Pons (tissue), 1 donor: ENCODE measurements around the gene NRP2.

Experiments
- DNase-seq: peaks from one replicate; pipeline ENCODE4 v3.0.0-alpha.2; 2016; ENCODE audit warnings: low spot score

NRP2 gene

GRCh38 chr2:205732314-205732713 lies 50.0 kb downstream of the NRP2 start:
- DNase-seq, result no peak

- DNase-seq, result no peak
Measured at GRCh38 chr2:205733082-205733481, 50.8 kb downstream of the NRP2 start.

DNA sequence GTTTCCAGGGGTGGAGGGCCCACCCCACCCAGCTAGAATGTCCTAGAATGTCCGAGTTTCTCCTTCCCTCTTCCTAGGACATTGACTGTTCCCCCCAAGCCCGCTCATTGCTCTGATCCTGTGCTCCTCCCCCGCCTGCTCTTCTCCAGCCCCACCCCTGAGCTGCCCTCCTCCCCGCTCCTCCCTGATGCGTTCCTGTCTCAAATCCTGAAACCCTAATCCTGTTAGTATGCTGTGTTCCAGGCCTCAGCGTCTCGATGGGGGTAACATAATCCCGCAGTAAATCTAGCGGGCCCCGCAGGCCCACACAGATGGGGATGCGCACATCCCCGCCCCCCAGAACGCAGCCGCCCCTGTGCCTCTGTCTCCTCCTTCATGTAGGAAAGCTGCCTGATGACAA lies 51.3 kb downstream of the NRP2 start:
- DNase-seq, result no peak

DNA sequence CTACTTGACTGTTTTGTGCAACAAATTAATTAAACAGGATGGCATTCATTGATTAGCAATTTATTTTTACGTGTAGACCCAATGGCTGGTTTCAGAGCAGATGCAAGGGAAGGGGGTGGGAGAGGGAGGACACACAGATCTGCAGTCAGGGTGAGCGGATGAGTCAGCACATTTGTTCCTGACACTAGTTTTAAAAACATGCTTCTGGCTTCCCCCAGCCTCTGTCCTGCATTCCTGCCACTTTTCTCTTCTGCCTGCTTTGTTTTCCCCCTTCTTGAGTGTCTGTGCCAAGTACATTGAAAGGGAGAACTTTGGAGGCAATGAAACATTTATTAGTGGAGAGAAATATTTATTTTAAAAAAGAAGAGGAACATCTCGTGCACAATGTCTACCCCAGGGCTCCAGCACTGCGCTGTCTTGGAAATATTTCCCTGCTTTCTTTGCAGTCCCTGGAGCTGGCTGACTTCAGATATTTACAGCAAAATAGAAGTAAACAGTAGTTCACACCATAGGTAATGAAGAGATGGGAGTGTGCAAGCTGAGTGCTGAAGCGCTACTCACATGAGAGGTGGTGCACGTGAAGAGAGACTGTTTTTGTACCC lies 52.2 kb downstream of the NRP2 start:
- no peak for DNase-seq

DNA sequence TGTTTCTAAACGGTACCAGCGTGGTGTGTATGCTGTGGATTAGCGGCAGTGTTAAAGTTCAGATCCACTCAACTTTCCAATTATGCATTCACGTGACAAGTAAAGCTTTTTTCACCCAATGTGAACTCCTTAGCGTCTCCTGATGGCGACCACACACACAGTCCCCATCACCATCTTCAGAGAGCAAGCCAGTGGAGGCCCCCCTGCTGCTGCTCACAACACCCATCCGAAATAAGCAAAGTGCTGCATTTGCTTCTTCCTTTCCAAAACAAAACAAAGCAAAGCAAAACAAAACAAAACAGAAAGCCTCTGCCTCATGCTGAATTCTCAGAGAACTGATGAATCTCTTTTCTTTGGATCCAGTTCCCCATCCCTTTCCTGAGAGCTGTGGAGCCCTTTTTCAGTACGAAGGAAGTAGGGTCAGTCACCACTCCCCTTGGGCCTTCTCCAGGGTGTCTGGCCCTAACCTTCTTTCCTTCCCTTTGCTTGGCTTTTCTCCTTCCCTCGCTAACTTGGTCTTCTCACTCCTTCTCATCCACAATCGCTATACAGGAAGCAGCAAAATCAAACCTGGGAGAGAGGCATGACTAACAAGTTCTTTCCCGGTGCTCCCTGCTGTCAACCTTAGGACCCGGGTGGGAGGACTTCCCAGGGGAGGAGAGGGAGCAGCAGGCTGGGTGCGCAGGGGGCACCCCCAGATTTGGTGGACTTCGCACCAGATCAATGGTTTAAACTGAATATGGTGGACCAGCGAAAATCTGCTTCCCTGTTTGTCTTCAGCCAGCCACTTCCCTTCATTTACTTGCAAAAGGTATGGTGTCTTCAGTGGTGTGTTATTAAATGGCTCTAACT lies 56.0 kb downstream of the NRP2 start:
- no peak for DNase-seq

GRCh38 chr2:205739620-205740019 lies 57.3 kb downstream of the NRP2 start:
- no peak for DNase-seq

DNA sequence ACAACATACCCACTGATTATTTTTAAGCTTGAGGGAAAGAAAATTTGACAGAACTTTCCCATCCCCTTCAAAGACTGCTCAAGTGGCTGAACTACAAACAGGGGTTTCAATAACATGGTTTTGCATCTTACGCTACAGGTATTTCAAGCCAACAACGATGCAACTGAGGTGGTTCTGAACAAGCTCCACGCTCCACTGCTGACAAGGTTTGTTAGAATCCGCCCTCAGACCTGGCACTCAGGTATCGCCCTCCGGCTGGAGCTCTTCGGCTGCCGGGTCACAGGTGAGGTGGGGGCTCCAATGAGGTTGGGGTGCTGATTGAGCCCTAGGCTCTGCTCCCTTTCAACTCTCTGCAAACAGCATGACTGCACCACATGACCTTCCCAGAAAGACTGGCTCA lies 58.1 kb downstream of the NRP2 start:
- no peak for DNase-seq

GRCh38 chr2:205741256-205741978 lies 59.1 kb downstream of the NRP2 start:
- DNase-seq, result no peak

DNA sequence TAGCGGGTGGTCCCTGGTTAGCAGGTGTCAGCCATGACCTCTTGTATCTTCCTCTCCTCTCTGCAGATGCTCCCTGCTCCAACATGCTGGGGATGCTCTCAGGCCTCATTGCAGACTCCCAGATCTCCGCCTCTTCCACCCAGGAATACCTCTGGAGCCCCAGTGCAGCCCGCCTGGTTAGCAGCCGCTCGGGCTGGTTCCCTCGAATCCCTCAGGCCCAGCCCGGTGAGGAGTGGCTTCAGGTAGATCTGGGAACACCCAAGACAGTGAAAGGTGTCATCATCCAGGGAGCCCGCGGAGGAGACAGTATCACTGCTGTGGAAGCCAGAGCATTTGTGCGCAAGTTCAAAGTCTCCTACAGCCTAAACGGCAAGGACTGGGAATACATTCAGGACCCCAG lies 60.8 kb downstream of the NRP2 start:
- no peak for DNase-seq

- DNase-seq, result no peak
Measured at GRCh38 chr2:205744074-205744591, 61.8 kb downstream of the NRP2 start.

- DNase-seq, result no peak
Measured at GRCh38 chr2:205745661-205746419, 63.5 kb downstream of the NRP2 start.

- no peak for DNase-seq
Measured at GRCh38 chr2:205746420-205746785, 64.1 kb downstream of the NRP2 start.

DNA sequence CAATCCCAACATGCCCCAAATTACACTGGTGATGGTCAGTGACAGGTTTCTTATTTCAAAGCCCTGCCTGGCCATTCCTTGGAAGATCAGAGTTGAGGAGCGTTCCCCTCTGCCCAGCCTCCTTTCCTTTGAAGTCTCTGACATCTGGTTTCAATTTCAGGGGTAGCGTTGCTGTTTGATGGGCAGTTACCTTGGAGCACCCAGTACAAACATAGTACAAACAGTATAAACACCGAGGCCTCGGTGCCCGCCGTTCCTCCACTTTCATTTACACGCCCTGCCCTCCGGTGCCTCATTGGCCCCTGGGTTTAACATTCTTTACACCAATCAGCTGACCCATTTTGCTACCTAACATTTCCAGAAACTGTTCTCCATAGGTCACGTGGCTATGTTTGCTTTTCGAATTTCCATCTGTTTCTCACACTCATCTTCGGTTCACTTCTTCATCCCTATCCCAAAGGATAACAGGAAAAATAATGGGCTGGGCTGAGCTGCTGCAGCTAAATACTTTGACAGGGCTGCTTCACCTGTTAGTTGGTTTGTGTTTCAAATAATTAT lies 65.6 kb downstream of the NRP2 start:
- DNase-seq, result no peak

DNA sequence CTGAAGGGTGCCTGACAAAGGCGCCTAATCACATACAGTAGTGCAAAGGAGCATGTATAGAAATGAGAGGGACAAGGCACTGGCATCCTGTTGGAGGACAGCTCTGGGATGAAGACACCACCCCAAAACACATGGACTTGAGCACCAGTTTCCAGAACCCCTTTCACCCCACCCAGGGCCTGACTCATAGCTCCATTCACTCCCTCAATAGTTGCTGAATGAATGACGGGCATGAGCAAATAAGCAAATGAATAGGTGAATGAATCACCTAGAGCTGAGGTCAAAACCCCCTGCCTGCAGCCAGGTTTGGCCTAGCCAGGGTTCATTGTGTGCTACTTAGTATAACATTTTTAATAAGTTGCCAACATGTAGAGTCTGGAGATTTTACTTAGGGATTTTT lies 66.3 kb downstream of the NRP2 start:
- DNase-seq, result no peak

DNA sequence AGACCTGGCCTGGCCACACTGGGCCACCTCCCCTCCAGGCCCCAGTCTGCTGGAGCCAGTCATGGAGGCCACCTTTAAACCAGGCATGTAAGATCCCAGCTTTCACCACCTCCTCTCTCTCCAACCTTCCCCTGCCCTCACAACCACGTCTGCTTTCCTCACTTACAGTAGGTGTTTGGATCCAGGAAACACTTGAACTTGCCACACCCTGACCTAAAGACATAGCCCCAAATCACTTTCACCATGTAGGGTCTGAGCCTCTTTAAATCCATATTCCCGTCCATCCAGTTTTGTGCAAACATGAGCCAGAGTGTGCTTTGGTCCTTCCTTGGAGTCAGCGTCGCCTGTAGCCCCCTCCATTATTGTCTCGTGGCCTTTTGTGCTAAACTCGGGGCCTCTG lies 66.8 kb downstream of the NRP2 start:
- DNase-seq, result no peak

DNA sequence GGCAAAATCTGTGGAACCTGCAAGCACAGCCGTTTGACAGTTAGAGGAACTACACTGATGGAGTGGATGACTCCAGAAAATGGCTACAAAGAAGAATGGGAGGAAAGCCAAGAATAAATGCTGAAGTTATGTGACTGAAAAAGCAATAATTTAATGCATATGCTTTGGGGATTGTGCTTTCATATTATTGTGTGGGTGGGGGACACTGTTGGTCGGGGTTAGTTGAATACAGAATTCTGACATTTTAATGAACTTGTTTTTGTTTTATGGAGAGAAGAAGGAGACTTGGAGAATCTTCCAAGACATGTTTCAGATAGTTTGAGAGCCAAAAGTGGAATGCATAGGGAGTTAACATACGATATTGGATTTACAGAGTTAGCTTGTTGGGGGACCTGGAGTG lies 68.5 kb downstream of the NRP2 start:
- no peak for DNase-seq

DNA sequence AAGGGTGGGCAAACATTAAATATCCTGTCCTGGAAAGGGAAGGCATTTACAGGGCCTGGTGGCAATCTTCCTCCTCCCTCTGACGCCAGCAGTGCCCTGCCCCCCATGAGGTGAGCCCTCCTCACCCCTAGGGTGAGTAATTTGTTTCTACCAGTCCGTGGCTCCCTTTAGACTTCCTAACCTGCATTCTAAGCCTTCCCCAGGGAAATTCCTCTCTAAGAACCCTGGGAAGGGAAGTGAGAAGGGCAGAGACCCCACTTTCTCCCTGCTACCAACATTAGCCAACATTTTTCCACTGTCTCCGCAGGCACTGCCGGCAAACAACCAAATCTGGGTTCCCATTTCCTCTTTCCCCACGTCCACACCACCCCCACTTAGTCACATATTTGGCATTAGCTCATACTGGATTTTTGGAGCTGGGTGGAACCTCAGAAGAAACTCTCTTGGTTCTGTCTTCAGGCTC lies 69.3 kb downstream of the NRP2 start:
- no peak for DNase-seq

- peak; percentile 58 for DNase-seq
Measured at GRCh38 chr2:205752296-205752820, 70.1 kb downstream of the NRP2 start.

- no peak for DNase-seq
Measured at GRCh38 chr2:205752924-205753323, 70.6 kb downstream of the NRP2 start.

DNA sequence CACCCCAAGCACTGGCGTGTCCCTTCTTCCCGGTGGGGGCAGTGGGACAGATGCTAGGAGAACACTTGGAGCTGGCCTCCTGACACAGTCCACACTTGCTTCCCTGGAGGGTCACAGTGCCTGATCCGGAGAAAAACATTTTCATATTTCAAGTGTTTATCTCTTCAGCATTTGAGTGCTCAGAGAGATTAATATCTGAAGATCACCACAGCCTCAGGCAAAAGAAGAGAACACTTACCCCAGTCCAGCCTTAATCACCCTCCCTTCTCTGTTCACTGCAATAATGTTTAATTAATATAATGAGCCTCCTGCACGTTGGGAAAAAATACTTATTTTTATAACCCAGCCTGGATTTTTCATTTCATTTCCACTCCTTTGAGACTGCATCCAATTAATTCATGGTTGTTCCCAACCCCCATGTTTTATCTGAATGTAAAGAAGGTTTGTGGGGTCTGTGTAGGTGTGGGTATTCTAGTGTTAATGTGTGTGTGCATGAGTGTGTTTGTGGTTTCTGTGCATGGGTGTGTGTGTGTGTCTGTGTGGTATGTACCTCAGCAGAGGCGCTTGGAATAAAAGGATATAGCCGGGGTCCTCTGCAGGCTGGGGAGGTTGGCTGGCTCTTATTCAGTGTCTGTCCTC lies 72.1 kb downstream of the NRP2 start:
- no peak for DNase-seq

GRCh38 chr2:205754924-205755321 lies 72.6 kb downstream of the NRP2 start:
- DNase-seq, result no peak
